GM10847 (cell line): ENCODE results near the gene ELFN1.

Experiments
- POLR2A ChIP-seq: IDR thresholded peaks from 2 replicates; pipeline ENCODE4 v1.6.1; 2011; ENCODE audit not compliant: insufficient read length; ENCODE audit errors: extremely low read depth

Gene ELFN1

GRCh38 chr7:1702652-1703051 lies 32.6 kb downstream of the ELFN1 start:
- TF ChIP-seq POLR2A: no peak

GRCh38 chr7:1703441-1703840 lies 33.4 kb downstream of the ELFN1 start:
- no peak for TF ChIP-seq POLR2A

- no peak for TF ChIP-seq POLR2A
Measured at GRCh38 chr7:1703871-1704810, 34.1 kb downstream of the ELFN1 start.

GRCh38 chr7:1704811-1705738 lies 35.0 kb downstream of the ELFN1 start:
- no peak for TF ChIP-seq POLR2A

GRCh38 chr7:1705856-1706255 lies 35.8 kb downstream of the ELFN1 start:
- TF ChIP-seq POLR2A: no peak

- TF ChIP-seq POLR2A: no peak
Measured at GRCh38 chr7:1706381-1706720, 36.3 kb downstream of the ELFN1 start.

- TF ChIP-seq POLR2A: no peak
Measured at GRCh38 chr7:1706721-1707613, 36.9 kb downstream of the ELFN1 start.

- no peak for TF ChIP-seq POLR2A
Measured at GRCh38 chr7:1707756-1708595, 37.9 kb downstream of the ELFN1 start.

- TF ChIP-seq POLR2A: no peak
Measured at GRCh38 chr7:1708596-1709251, 38.6 kb downstream of the ELFN1 start.

- no peak for TF ChIP-seq POLR2A
Measured at GRCh38 chr7:1709281-1709680, 39.2 kb downstream of the ELFN1 start.

- TF ChIP-seq POLR2A: no peak
Measured at GRCh38 chr7:1709900-1710299, 39.8 kb downstream of the ELFN1 start.

- no peak for TF ChIP-seq POLR2A
Measured at GRCh38 chr7:1710936-1711335, 40.9 kb downstream of the ELFN1 start.

- TF ChIP-seq POLR2A: no peak
Measured at GRCh38 chr7:1712907-1713501, 42.9 kb downstream of the ELFN1 start.
